NCI-H1694 (cell line): ENCODE results near the gene NACAD.

Experiments
- DNase-seq: peaks from one replicate; lab custom pipeline; 2025; lab: John Stamatoyannopoulos, UW

The NACAD gene

DNA sequence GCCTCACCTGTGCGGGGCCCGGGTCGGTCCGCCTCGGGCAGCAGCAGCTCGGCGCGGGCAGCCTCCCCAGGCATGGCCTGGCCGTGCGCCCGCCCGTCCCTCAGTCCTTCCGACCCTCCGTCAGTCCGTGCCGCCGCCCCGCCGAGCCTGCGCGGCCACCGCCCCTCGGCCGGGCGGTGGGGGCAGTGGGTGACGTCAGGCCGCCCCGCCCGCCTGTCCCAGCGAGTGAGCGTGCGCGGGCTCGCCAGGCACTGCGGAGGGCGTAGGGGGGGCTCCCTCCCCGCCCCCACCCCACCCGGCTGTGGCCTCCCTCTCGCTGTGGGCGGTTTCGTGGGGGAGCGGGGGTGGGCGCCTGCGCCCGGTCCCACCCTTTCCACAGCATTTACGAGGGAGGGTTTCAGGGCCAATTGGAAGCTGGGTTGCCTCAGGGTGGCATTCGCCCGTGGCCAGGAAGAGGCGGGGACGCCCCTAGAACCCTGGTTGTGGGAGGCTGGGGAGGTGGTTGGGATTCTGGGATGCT lies at the start of gene NACAD:
Gene NACAD, minus strand, starts transcription at position 149 of the 520 bp plus-strand sequence. Its CDS starts 75 bp downstream, at position 74.
- peak; percentile 59 for DNase-seq

DNA sequence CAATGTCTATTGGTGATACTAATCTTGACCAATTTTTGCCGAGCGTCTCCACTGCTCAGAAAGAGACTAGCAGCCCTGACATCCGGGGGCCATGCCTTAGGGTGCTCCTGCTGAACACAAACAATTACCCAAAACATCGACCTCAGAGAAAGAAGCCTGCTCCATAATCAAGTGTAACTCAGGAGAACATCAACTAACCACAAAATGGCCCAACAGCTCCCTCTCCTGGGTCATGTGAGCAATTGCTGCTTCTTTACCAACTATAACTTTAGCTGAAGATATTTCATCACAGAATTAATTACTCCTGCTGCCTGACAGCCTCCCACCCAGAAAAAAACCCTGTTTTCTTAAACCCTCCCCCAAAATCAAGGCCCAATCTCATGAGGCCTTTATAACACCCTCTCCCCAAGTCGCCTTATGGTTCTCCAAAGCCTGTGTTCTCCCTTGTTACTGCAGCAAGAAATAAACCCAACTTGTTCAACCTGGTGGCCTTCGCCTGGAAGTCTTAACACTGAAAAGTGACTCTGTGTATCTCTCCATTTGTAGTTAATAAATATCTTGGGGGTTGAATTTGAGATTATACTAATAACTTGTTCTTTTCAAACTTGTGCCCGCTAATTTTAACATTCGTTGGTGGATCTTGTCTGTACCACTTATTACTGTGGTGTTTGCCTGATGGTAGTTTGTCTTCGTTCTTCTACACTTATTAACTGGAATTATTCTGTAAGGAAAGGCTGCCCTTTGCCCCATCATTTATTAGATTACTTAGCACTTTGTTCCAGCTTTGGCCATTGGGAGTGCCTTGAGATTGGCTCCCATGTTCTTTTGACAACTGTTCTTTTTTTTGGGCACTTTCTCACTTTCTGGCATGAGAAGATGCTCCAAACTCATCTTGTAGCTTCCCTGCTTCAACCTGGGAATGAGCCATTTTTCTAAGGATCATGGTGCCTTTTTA lies 47.6 kb upstream of the NACAD start:
- peak; percentile 82 for DNase-seq

DNA sequence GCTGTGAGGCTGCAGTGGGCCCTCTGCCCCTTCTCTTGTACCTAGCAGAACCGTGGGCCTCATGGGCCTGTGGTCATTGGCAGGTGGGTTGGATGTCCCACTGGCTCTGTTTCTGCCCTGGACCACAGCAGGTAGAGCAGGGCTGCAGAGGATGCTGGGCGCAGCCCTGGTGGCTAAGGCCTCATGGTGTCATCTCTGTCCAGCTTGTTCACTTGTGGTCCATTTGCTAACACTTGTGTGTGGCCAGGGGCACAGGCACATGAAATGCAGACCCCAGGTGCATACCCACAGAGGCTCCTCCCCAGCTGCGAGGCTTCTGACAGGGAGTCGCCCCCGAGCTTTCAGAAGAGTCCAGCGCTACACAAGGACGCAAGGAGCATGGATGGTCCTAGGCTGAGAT lies 45.1 kb upstream of the NACAD start:
- DNase-seq = no peak

- DNase-seq = no peak
Measured at GRCh38 chr7:45133352-45133751, 44.6 kb upstream of the NACAD start.

DNA sequence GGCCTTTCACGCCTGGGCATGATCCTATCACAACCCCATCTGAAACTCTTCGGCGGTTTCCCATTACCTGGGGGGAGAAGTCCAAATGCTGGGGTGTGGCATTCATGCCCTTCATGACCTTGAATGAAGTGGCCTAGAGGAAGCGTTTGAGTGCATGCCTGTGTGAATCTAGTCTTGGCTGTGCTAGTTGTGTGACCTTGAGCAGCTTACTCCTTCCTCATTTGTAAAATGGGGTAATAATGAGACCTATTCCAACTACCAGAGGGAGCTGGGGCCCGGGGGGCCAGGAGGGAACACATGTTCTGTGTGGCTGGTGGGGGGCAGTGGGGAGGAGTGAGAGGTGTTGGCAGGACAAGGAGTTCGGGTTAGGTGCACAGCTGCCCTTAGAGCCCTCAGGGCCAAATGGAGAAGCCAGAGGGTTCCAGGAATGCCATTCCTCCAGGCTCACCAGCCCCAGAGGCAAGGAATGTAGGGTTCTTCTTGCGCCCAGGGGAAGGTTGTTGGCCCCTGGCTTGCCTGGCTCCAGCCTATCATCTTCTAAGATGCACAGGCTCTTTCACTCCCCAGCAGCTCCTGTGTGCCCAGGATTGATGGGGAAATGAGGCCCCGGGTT lies 44.0 kb upstream of the NACAD start:
- DNase-seq = no peak

GRCh38 chr7:45131891-45132290 lies 43.1 kb upstream of the NACAD start:
- DNase-seq = no peak

- no peak for DNase-seq
Measured at GRCh38 chr7:45130910-45131309, 42.1 kb upstream of the NACAD start.

GRCh38 chr7:45129906-45130305 lies 41.1 kb upstream of the NACAD start:
- no peak for DNase-seq

- no peak for DNase-seq
Measured at GRCh38 chr7:45129181-45129800, 40.5 kb upstream of the NACAD start.

DNA sequence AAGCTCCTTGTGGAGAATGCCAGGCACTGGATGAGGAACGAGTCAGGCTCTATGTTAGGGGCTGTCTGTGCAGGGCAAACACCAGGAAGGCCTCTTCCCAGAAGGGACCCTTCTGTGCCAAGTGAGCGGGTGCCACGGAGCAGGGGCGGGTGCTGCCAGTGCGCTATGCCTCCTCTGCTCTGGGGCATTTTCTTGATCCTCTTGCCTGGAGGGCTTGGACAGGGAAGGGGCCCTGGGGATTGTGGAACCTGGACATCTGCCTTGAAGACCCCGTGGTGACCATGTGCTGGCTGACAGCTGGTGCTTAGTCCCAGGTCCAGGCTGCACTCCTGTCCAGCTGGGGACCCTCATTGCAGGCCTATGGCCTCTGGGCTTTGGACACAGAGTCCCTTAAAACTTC lies 38.2 kb upstream of the NACAD start:
- no peak for DNase-seq

- no peak for DNase-seq
Measured at GRCh38 chr7:45126201-45126600, 37.4 kb upstream of the NACAD start.

DNA sequence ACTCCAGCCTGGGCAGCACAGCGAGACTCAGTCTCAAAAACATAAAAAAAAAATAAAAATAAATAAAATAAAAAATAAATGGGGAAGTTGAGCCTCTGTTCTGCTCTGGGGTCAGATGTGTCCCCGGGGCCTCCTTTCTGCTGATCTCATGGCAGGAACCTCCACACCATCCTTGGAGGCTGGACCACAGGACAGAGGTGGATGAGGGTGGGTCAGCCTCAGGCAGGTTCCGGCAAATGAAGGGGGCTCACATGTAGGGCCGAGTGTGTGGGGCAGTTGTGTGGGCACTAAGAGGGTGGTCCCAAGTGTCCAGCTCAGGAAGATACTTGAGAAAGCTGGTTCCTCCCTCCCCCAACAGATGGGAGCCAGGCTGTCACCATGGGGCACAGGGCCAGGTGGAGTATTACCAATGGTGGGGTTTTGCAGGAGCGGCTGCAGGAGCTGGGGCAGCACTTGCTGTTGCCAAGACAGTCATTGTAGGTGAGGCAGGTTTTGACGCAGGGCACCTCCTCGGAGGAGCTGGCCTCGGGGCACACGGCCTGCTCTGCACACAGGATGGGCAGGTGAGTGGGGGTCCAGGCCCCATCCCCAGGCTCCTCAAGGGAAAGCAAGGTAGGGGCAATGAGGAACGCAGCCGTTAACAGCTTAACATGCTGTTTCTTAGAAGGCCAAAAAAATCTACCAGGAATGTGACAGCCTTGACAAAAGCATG lies 36.6 kb upstream of the NACAD start:
- no peak for DNase-seq

GRCh38 chr7:45123913-45124710 lies 35.3 kb upstream of the NACAD start:
- no peak for DNase-seq

DNA sequence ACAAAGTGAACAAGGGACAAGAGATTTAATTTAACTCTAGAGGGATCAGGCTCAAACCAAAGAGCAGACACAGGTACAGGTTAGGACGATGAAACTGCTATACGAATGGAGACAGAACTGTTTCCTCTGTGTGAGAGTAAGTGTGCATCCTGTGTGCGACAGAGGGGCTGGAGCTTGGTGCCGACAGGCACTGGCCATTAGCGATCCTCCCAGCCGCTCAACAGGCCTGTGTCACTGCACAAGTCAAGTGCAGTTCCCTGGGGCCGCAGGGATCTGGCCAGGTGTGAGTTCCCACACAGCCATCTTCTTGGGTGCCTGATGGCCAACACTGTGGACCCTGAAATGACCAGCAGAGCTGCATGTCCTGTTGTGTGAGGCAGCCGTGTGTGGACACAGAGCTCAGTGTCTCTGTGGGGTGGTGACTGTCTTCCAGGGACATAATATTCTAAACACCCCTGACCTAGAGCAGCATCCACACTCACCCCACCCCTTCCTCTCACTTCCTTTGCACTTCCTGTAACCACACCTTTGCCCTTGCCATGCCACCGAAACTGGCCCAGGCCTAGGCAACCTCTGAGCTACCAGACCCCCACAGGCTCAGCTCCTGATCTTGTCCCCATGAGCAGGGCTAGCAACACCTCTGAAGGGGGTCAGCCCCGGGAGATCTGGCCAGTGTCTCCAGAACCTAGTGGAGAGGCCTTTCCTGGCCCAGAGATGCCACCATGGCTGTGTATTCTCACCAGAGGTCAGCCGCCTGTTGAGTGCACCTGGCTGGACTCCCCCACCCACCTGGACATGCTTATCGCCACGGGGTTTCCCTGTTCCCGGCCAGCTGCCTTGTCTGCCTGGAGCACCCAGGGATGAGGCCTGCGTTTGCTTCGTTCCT lies 34.4 kb upstream of the NACAD start:
- DNase-seq = no peak

GRCh38 chr7:45119550-45119949 lies 30.8 kb upstream of the NACAD start:
- DNase-seq = no peak

GRCh38 chr7:45118889-45119331 lies 30.1 kb upstream of the NACAD start:
- no peak for DNase-seq

DNA sequence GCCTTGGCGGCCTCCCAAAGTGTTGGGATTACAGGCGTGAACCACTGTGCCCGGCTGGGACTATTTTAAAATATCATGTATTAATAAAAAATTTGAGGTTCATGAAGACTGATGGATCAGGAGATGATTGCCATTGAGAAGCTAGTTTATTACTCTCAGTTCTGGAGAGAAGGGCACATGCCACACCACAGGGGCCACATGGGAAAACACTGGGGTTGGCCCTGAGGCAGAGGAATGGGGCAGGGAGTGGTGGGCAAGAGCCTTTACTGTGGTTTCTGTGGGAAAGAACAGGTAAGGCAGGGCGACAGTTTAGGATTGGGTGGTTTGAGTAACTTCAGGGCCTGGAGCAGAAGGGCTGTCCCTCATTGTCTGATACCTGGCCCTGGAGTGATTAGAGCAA lies 29.5 kb upstream of the NACAD start:
- no peak for DNase-seq

GRCh38 chr7:45117582-45117981 lies 28.8 kb upstream of the NACAD start:
- DNase-seq = no peak

GRCh38 chr7:45116048-45116447 lies 27.3 kb upstream of the NACAD start:
- DNase-seq = no peak

GRCh38 chr7:45114926-45115325 lies 26.2 kb upstream of the NACAD start:
- DNase-seq = no peak
